ENCODE measurements around the gene TTLL5.

Gene TTLL5

DNA sequence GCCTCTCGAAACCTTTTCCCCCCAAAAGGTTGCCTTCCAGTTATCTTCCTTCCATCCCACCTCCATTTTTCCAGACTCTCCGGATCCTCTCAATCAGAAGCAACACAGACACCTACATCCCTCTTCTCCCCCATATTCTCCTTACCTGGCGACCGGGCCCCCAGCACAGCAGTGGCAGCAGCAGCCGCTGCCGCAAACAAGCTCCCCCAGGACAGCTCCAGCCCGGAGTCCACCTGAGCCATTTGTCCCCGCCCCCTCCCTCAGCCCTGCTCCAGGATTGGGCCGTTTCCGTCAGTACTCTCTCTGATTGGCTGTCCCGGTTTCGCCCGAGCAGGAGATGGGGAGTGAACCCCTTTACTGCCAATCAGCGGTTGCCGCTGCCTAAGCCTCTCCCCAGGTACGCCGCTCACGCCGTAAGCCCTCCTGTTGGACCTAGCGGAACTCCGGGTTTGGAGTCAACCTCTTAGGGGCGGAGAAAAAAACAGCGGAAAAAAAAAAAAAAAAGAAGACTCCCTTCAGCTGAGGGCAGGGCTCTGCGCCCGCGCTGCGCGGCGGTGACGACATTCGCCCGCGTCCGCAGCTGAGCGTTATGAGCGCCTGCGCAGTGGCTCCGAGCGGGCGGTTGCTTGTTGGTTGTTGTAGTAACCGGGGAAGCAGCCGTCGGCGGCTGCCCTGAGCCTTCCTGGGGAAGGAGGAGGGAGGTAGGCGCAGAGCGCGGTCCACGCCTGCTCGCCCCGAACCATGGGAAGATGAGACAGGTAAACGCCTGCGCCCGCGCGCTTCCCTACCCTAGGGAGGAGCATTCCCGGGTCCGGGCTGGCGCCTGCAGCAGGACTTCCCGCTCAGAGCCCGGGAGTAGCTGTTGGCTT lies at the start of gene TTLL5, which contains the start of gene ERG28:
Gene TTLL5 (plus strand): TSS at position 617 of the 869 bp plus-strand sequence. CDS start 1,904 bp downstream, outside the sequence.
Gene ERG28 (minus strand): TSS at position 247 of the 869 bp plus-strand sequence. CDS start 3,374 bp downstream, outside the sequence.
- peak; percentile 84 to 95 (median 92) for DNase-seq (ENCODE audit: low read depth in 4 of 4, low spot score in 1 of 4)

GRCh38 chr14:75612157-75612556 lies 48.9 kb upstream of the TTLL5 start:
- no peak for DNase-seq (ENCODE audit: low read depth in 4 of 4, low spot score in 1 of 4)

- DNase-seq (ENCODE audit: low read depth in 4 of 4, low spot score in 1 of 4): no peak
These were observed 46.9 kb upstream of the TTLL5 start for GRCh38 chr14:75614179-75614578.

- no peak for DNase-seq (ENCODE audit: low read depth in 4 of 4, low spot score in 1 of 4)
These were observed 45.8 kb upstream of the TTLL5 start for GRCh38 chr14:75615200-75615599.

GRCh38 chr14:75619548-75619947 lies 41.5 kb upstream of the TTLL5 start:
- no peak for DNase-seq (ENCODE audit: low read depth in 4 of 4, low spot score in 1 of 4)

DNA sequence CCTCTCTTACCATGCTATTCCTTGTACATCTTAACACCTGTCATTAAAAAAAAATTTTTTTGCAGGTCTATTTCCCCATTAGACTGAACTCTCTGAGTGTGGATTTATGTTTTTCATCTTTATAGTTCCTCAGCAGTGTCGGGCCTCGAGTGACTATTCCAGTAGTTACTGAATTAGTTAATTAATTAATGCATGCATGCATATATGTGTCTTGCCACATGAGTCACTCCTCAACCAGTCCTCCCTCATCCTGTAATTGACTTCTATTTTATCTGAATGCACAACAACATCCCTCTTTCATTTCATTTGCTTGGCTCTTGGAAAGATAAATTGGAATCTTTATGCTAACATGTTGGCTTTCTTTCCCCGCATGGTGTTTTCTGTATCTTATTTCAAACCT lies 36.0 kb upstream of the TTLL5 start:
- no peak for DNase-seq (ENCODE audit: low read depth in 4 of 4, low spot score in 1 of 4)

DNA sequence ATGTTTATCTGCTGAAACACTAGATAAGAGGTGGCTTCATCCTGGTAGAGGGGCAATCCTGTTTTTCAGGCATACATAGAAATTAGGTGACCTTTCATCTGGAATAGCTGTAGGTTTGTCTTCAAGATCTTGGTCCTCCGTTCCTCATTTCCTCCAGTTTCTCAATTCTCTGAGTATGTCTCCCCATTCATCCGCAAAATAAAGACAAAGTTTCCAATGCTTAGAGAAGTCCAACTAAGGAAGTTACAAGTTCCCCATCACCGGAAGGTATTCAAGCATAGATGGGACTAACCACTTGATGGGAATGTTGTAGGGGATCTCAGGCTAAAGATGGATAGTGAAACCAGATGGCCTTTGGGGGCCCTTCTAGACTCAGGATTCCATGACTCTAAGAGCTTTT lies 34.6 kb upstream of the TTLL5 start:
- DNase-seq (ENCODE audit: low read depth in 4 of 4, low spot score in 1 of 4): no peak

GRCh38 chr14:75626863-75627262 lies 34.2 kb upstream of the TTLL5 start:
- DNase-seq (ENCODE audit: low read depth in 4 of 4, low spot score in 1 of 4): no peak

DNA sequence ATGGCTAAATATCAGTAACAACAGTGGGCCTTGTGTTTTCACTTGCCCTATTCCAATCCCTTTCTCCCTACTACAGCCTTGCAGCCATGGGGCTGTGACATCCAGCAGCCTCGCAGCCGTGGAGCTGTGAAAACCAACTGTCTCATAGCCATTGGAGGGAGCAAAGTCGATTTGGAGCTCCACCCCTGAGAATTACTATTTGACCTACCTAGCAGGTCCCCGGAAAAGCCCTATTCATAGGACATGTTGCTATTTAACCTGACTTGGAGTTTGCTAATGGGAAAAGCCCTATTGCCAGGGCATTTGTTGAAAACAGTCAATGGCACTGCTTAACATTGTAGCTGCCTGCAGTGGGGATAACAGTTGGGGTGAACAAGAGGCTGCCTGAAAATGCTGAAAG lies 33.6 kb upstream of the TTLL5 start:
- no peak for DNase-seq (ENCODE audit: low read depth in 4 of 4, low spot score in 1 of 4)

- DNase-seq (ENCODE audit: low read depth in 4 of 4, low spot score in 1 of 4): no peak
These were observed 32.2 kb upstream of the TTLL5 start for GRCh38 chr14:75628816-75629215.

- no peak for DNase-seq (ENCODE audit: low read depth in 4 of 4, low spot score in 1 of 4)
These were observed 30.2 kb upstream of the TTLL5 start for GRCh38 chr14:75630695-75631452.

DNA sequence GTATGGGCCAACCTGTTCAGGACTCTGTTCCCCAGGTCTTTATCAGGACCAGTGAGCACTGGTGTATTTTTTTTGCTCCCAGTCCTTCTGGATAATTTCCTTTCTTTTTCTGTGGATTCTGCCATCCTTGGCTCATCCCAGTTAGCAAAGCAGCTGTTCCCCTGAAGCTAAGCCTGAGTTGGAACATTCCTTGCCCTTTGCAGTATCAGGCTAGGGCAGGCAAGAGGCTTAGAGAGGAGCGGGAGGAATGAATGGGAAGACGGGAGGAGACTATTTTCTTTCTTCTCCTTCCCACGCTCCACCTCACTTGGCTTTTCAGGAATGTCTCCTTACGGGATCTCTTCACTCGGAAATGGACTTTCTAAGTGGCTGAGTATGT lies 29.6 kb upstream of the TTLL5 start:
- no peak for DNase-seq (ENCODE audit: low read depth in 4 of 4, low spot score in 1 of 4)

GRCh38 chr14:75634848-75635247 lies 26.2 kb upstream of the TTLL5 start:
- DNase-seq (ENCODE audit: low read depth in 4 of 4, low spot score in 1 of 4): no peak

DNA sequence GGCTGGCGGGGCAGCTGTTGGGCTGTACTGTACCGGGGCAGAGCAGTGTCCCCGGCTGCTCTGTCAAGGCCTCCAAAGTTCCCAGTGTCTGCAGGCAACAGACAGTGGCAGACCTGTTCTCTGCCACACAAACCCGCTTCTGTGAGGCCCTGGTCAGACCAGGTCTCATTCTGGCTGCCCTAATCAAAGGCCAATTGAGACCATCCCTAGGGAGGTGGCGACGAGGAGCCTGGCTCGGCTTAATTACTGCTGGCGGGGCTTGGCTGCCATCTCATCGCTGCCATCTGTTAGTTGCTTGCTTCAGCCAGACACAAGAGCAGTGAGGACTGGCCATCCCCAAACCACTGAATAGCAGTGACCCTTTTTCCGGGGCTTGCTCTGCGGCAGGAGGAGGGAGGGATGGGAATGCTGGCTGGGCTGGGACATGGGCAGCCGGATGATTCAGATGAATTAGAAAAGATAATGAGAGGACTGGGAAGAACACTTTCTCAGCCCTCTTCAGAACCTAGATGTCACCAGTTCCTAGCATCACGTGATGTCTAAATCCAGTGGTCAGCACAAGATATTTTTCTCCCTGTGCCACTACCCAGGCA lies 24.9 kb upstream of the TTLL5 start:
- no peak for DNase-seq (ENCODE audit: low read depth in 4 of 4, low spot score in 1 of 4)

DNA sequence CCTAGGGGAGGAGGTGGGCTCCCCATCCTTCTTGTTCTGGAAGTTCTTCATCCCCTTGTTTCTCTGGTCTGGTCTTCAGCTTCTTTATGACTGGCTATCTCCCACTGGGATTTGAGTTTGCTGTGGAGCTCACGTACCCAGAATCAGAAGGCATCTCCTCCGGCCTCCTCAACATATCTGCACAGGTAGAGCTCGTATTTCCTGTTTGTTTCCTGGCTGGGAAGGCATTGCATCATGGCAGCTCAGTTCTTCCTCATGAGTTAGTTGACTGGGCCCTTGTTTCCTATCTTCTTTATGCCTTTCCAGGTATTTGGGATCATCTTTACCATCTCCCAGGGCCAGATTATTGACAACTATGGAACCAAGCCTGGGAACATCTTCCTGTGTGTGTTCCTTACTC lies 20.2 kb upstream of the TTLL5 start:
- DNase-seq (ENCODE audit: low read depth in 4 of 4, low spot score in 1 of 4): no peak

- no peak for DNase-seq (ENCODE audit: low read depth in 4 of 4, low spot score in 1 of 4)
These were observed 17.1 kb upstream of the TTLL5 start for GRCh38 chr14:75643985-75644384.

DNA sequence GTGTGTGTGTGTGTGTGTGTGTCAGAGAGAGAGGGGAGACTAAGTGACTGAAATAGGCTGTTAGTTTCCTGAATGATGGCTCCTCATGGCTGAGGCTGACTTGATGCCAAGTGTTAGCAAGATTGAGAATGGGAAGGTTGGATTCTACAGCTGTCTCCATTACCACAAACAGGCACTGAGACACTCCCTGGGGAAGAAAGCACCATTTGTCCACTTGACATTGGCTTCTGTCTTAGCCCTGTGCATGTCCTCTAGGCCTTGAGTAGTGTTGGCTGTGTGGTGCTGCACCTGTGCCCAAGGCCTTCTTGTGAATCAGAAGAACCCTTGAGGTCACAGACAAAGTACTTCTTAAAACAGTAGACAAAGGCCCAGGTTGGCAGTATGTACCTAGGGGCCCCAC lies 16.0 kb upstream of the TTLL5 start:
- DNase-seq (ENCODE audit: low read depth in 4 of 4, low spot score in 1 of 4): no peak

DNA sequence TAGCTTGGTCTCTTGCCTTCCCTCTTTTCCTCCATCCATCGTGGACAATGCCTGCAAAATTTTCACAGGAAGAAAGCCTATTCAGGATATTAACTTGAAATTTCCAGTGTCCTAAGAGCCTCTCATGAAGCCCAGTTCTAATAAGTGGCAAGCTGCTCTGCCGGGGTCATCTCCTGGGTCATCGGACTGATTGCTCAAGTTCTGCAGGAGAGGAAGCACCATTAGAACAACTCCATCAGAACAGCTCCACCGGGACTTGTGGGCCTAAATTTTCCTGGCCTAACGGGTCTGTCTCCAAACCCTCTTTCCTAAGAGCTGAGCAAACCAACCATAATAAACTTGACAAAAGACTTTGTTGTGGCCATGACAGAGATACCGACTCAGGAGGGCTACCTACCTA lies 14.3 kb upstream of the TTLL5 start:
- no peak for DNase-seq (ENCODE audit: low read depth in 4 of 4, low spot score in 1 of 4)

DNA sequence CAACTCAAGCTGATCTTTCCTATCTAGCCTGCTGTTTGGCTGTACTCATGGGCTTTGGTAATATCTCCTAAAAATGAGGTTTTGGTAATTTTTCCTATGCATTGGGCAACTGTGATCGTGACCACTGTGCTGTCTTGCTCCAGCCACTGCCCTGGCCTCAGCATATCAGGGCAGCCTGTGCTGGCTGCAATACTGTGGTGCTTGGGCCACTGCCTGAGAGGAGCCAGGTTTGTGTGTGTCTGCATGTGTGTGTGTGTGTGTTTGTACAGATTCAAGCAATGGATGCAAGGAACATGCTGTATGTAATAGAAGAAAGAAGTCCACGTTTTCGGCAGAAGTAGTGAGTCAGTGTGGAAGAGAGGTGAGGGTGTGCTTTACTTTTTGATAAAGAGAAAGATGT lies 13.4 kb upstream of the TTLL5 start:
- DNase-seq (ENCODE audit: low read depth in 4 of 4, low spot score in 1 of 4): no peak

- DNase-seq (ENCODE audit: low read depth in 4 of 4, low spot score in 1 of 4): no peak
These were observed 12.8 kb upstream of the TTLL5 start for GRCh38 chr14:75648066-75648838.

GRCh38 chr14:75649337-75649736 lies 11.7 kb upstream of the TTLL5 start:
- DNase-seq (ENCODE audit: low read depth in 4 of 4, low spot score in 1 of 4): no peak
